ENCODE data around the gene OPCML. TPM values are rescaled to one million over a fixed set of nuclear protein-coding genes. Genes with fewer than 3 reads are reported as not detected.

The OPCML gene
- total RNA-seq, 2 donors from 2014 or later: under 0.01 TPM; not detected in 1

DNA sequence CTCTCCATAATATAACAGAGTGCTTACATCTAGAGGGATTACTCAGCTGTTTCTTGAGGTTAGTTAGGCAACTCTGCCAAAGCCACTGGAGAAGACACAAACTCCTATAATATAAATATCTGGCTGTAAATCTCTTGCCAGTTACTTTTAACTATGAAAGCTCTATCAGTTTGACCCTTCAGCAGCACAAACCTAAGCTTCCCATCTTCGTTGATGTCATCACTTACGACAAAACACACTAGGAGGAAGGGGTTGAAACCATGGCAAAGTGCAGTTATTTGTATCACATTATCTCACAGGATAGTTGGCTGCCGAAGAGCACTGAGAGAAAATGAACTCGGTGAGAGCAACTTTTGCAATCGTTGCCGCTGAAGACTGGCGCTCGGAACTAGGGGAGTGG, 922.1 kb downstream of the OPCML start:
- no peak for ATAC-seq
- Histone ChIP-seq H3K4me1 (no peaks in the 10 kb centered on the region), H3K27me3 (no peaks in the 10 kb centered on the region), H3K9me3 (no peaks in the 10 kb centered on the region), H3K36me3 (replicated peaks in 1 of 2; ENCODE audit: insufficient read depth in 1 of 2, low read depth in 2 of 2) (no peaks in the 10 kb centered on the region), H3K4me3 (no peak overlapping the region), H3K27ac (no peak overlapping the region)
- no peak for DNase-seq
- WGBS, 2 donors: 84 to 86% methylated on average over 8 of the region's 8 CpGs
- TF ChIP-seq, protein P1, sequence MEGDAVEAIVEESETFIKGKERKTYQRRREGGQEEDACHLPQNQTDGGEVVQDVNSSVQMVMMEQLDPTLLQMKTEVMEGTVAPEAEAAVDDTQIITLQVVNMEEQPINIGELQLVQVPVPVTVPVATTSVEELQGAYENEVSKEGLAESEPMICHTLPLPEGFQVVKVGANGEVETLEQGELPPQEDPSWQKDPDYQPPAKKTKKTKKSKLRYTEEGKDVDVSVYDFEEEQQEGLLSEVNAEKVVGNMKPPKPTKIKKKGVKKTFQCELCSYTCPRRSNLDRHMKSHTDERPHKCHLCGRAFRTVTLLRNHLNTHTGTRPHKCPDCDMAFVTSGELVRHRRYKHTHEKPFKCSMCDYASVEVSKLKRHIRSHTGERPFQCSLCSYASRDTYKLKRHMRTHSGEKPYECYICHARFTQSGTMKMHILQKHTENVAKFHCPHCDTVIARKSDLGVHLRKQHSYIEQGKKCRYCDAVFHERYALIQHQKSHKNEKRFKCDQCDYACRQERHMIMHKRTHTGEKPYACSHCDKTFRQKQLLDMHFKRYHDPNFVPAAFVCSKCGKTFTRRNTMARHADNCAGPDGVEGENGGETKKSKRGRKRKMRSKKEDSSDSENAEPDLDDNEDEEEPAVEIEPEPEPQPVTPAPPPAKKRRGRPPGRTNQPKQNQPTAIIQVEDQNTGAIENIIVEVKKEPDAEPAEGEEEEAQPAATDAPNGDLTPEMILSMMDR (IDR thresholded peaks at IDR 0.05): no peak
- no peak for TF ChIP-seq POLR2A (IDR thresholded peaks at IDR 0.05)
- intact Hi-C loops (cut with DNase I): no loop called here

GRCh38 chr11:132607575-132607974, 924.7 kb downstream of the OPCML start:
- Histone ChIP-seq H3K36me3 (replicated peaks in 1 of 2; ENCODE audit: insufficient read depth in 1 of 2, low read depth in 2 of 2) (no peaks in the 10 kb centered on the region), H3K4me1 (no peaks in the 10 kb centered on the region), H3K27me3 (no peaks in the 10 kb centered on the region), H3K4me3 (no peak overlapping the region), H3K27ac (no peak overlapping the region), H3K9me3 (no peaks in the 10 kb centered on the region)
- DNase-seq (no peak), ATAC-seq (no peak)
- intact Hi-C loops (cut with DNase I): no loop called here
- 56 to 61% methylated on average over 2 of the region's 2 CpGs for WGBS, 2 donors
- no peak for TF ChIP-seq POLR2A (IDR thresholded peaks at IDR 0.05)
- TF ChIP-seq, protein P1 (IDR thresholded peaks at IDR 0.05): no peak

DNA sequence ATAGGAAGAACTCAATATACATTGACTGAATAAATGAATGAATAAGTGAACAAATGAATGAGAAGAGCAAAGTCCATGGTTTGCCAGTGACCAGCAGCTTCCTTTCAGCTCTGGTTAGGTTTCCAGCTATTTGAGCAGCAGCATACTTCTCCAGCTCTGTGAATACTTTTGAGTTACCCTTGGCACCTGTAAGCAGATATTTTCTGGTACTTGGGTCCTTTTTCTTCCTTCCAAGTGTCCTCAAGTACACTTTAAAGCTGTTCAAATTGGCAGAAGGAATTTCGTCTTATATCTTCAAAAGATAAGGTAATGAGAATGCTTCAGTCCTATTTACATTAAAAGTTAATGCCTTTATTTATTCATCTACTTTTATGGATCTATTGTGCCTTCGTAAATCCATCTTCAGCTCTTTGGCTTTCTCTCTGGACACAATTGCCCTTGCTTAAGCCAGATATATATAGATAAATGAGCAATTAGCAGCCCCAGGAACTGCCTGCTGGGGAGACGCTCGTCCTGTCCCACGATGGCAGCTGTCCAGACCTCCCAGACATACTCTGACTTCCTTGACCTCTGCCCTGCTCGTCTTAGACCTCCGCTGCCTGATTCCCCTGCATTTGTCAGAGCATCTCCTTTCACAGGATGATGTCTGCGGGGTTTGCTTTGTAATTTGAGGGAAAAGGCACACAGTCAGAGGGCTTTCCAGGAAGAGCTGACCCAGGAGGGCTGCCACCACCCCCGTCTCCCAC, 926.3 kb downstream of the OPCML start:
- TF ChIP-seq POLR2A (IDR thresholded peaks at IDR 0.05): no peak
- TF ChIP-seq, protein P1 (IDR thresholded peaks at IDR 0.05): no peak
- WGBS, 2 donors: 32 to 34% methylated on average over 9 of the region's 9 CpGs
- no peaks in the 10 kb centered on the region for H3K9me3 ChIP-seq
- no peak overlapping the region for H3K27ac ChIP-seq
- ATAC-seq (no peak), DNase-seq (no peak)
- intact Hi-C loops (cut with DNase I): no loop called here
- no peaks in the 10 kb centered on the region for H3K4me1 ChIP-seq
- no peaks in the 10 kb centered on the region for H3K27me3 ChIP-seq
- H3K4me3 ChIP-seq: no peak overlapping the region
- no peaks in the 10 kb centered on the region for H3K36me3 ChIP-seq (replicated peaks in 1 of 2; ENCODE audit: insufficient read depth in 1 of 2, low read depth in 2 of 2)

DNA sequence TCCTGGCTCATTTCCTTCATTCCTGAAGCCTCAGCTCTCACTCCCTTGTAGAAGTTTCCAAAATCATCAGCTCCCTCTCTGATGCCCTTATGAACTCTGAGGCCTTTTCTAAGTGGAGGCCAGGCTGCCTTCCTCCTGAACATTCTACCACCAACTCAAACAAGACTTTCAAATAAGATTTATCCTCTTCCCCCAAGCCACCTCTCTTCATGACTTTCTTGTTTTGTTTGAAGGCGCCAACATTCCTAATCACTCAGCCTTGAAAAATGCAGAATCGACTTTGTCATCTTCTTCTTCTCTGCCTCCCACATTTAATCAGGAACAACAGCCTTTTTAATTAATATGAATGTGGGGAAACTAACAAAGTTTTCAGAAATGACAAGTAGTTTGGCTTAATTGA, 927.9 kb downstream of the OPCML start:
- no peak for DNase-seq
- Histone ChIP-seq H3K9me3 (no peaks in the 10 kb centered on the region), H3K27ac (no peak overlapping the region), H3K27me3 (no peaks in the 10 kb centered on the region), H3K4me1 (no peaks in the 10 kb centered on the region), H3K36me3 (replicated peaks in 1 of 2; ENCODE audit: insufficient read depth in 1 of 2, low read depth in 2 of 2) (no peaks in the 10 kb centered on the region), H3K4me3 (no peak overlapping the region)
- intact Hi-C loops (cut with DNase I): no loop called here
- 62 to 64% methylated on average over 2 of the region's 2 CpGs for WGBS, 2 donors
- TF ChIP-seq, protein P1 (IDR thresholded peaks at IDR 0.05): no peak
- TF ChIP-seq POLR2A (IDR thresholded peaks at IDR 0.05): no peak
- ATAC-seq: no peak

- DNase-seq: no peak
- no peak for ATAC-seq
- TF ChIP-seq, protein P1 (IDR thresholded peaks at IDR 0.05): no peak
- TF ChIP-seq POLR2A (IDR thresholded peaks at IDR 0.05): no peak
- intact Hi-C loops (cut with DNase I): no loop called here
- Histone ChIP-seq H3K4me1 (no peaks in the 10 kb centered on the region), H3K9me3 (no peaks in the 10 kb centered on the region), H3K27ac (no peak overlapping the region), H3K4me3 (no peak overlapping the region), H3K36me3 (replicated peaks in 1 of 2; ENCODE audit: insufficient read depth in 1 of 2, low read depth in 2 of 2) (no peaks in the 10 kb centered on the region), H3K27me3 (no peaks in the 10 kb centered on the region)
- WGBS, 2 donors: 40 to 45% methylated on average over 2 of the region's 2 CpGs
Measured at GRCh38 chr11:132601875-132602274, 930.4 kb downstream of the OPCML start.
